Measurements from ENCODE around the gene KIAA0513. TPM values are rescaled to one million over a fixed set of nuclear protein-coding genes. Genes with fewer than 3 reads are reported as not detected.

The KIAA0513 gene
- total RNA-seq, 1 donor from 2014 or later: 10.6 TPM

GRCh38 chr16:85098565-85098964 is 71.0 kb downstream of the KIAA0513 start:
- Mint-ChIP-seq H3K36me3 (ENCODE audit: unreplicated experiment) (no peaks in the 10 kb centered on the region), H3K4me1 (ENCODE audit: unreplicated experiment) (no peaks in the 10 kb centered on the region), H3K27me3 (ENCODE audit: unreplicated experiment) (peaks cover 33% of the 10 kb centered on the region), H3K9me3 (ENCODE audit: unreplicated experiment) (no peaks in the 10 kb centered on the region), H3K27ac (ENCODE audit: unreplicated experiment) (no peak overlapping the region), H3K4me3 (ENCODE audit: unreplicated experiment) (no peak overlapping the region)
- no peak for TF ChIP-seq CTCF (IDR thresholded peaks at IDR 0.05)
- DNase-seq (ENCODE audit: extremely low spot score, unreplicated experiment): no peak

GRCh38 chr16:85100265-85100664 is 72.7 kb downstream of the KIAA0513 start:
- no peaks in the 10 kb centered on the region for H3K36me3 Mint-ChIP-seq (ENCODE audit: unreplicated experiment)
- H3K4me1 Mint-ChIP-seq (ENCODE audit: unreplicated experiment): no peaks in the 10 kb centered on the region
- no peak for DNase-seq (ENCODE audit: extremely low spot score, unreplicated experiment)
- H3K4me3 Mint-ChIP-seq (ENCODE audit: unreplicated experiment): no peak overlapping the region
- H3K27me3 Mint-ChIP-seq (ENCODE audit: unreplicated experiment): peaks cover 19% of the 10 kb centered on the region
- no peaks in the 10 kb centered on the region for H3K9me3 Mint-ChIP-seq (ENCODE audit: unreplicated experiment)
- no peak overlapping the region for H3K27ac Mint-ChIP-seq (ENCODE audit: unreplicated experiment)
- no peak for TF ChIP-seq CTCF (IDR thresholded peaks at IDR 0.05)

- no peaks in the 10 kb centered on the region for H3K9me3 Mint-ChIP-seq (ENCODE audit: unreplicated experiment)
- H3K4me1 Mint-ChIP-seq (ENCODE audit: unreplicated experiment): no peaks in the 10 kb centered on the region
- TF ChIP-seq CTCF (IDR thresholded peaks at IDR 0.05): no peak
- H3K27me3 Mint-ChIP-seq (ENCODE audit: unreplicated experiment): peaks cover 21% of the 10 kb centered on the region
- H3K27ac Mint-ChIP-seq (ENCODE audit: unreplicated experiment): no peak overlapping the region
- H3K36me3 Mint-ChIP-seq (ENCODE audit: unreplicated experiment): no peaks in the 10 kb centered on the region
- no peak for DNase-seq (ENCODE audit: extremely low spot score, unreplicated experiment)
- H3K4me3 Mint-ChIP-seq (ENCODE audit: unreplicated experiment): no peak overlapping the region
These were observed 74.5 kb downstream of the KIAA0513 start for GRCh38 chr16:85101956-85102630.

GRCh38 chr16:85103114-85104079 is 75.8 kb downstream of the KIAA0513 start:
- no peaks in the 10 kb centered on the region for H3K9me3 Mint-ChIP-seq (ENCODE audit: unreplicated experiment)
- no peak for DNase-seq (ENCODE audit: extremely low spot score, unreplicated experiment)
- H3K27ac Mint-ChIP-seq (ENCODE audit: unreplicated experiment): no peak overlapping the region
- TF ChIP-seq CTCF (IDR thresholded peaks at IDR 0.05): no peak
- no peaks in the 10 kb centered on the region for H3K4me1 Mint-ChIP-seq (ENCODE audit: unreplicated experiment)
- peaks cover 13% of the 10 kb centered on the region for H3K27me3 Mint-ChIP-seq (ENCODE audit: unreplicated experiment)
- no peak overlapping the region for H3K4me3 Mint-ChIP-seq (ENCODE audit: unreplicated experiment)
- H3K36me3 Mint-ChIP-seq (ENCODE audit: unreplicated experiment): no peaks in the 10 kb centered on the region

GRCh38 chr16:85104147-85104546 is 76.6 kb downstream of the KIAA0513 start:
- peaks cover 13% of the 10 kb centered on the region for H3K27me3 Mint-ChIP-seq (ENCODE audit: unreplicated experiment)
- DNase-seq (ENCODE audit: extremely low spot score, unreplicated experiment): no peak
- no peaks in the 10 kb centered on the region for H3K36me3 Mint-ChIP-seq (ENCODE audit: unreplicated experiment)
- no peak for TF ChIP-seq CTCF (IDR thresholded peaks at IDR 0.05)
- no peak overlapping the region for H3K4me3 Mint-ChIP-seq (ENCODE audit: unreplicated experiment)
- no peaks in the 10 kb centered on the region for H3K9me3 Mint-ChIP-seq (ENCODE audit: unreplicated experiment)
- H3K27ac Mint-ChIP-seq (ENCODE audit: unreplicated experiment): no peak overlapping the region
- H3K4me1 Mint-ChIP-seq (ENCODE audit: unreplicated experiment): no peaks in the 10 kb centered on the region
